Measurements from ENCODE around the gene FAM107A. TPM values are rescaled to one million over a fixed set of nuclear protein-coding genes. Genes with fewer than 3 reads are reported as not detected.

Gene FAM107A
- total RNA-seq, 1 experiment from 2014 or later: not detected

DNA sequence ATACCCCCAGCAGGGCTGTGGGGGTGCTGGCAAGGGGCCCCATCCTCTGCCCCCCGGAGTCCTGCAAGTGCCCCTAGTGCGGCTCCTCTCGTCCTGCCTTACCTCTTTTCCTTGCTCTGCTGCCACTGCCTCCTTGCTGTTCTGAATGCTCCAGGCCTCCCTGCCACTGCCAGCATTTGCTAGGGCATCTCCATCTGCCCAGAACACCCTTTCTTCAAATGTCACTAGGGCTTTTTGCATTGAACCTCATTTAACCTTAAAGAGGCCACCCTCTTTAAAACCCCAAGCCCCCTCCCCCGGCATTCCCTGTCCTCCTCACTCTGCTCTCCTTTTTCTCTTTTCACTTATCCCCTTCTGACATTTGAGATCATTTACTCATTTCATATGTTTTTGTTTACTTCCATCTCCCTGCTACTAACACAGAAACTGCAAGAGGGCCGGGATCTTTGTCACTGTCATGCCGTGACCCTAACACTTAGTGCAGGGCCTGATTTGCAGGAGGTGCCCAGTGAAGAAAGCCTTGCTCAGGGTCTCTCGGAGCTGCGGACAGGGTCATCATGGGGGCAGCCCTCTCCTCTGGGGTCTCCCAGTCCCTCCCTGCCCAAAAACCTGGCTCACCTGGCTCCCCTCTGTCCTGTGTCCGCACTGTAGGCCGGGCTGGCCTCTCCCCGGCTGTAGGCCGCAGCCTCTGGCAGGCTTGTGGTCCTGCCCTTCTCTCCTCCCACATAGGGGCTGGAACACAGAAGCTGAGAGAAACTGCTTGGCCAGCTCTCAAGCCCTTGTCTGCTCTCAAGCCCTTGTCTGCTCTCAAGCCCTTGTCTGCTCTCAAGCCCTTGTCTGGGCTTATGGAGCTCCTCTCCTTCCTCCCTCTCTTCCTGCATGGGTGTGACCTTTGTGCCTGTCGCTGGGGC lies 40.4 kb downstream of the FAM107A start, which contains the start of gene ACOX2:
TSS of gene ACOX2 (minus strand) at position 690 of the 911 bp plus-strand sequence. CDS start 2,084 bp downstream, outside the sequence.
- H3K27ac Mint-ChIP-seq (ENCODE audit: unreplicated experiment): peak within 1 kb of the TSS; percentile 52
- CTCF ChIA-PET: interaction anchor here (0.6 to 1.8 kb wide), 10 partner anchors 14 to 341 kb away, joined by 3 to 6 read pairs (median 4); partner anchors contain the start of gene KCTD6
- no peak for DNase-seq

DNA sequence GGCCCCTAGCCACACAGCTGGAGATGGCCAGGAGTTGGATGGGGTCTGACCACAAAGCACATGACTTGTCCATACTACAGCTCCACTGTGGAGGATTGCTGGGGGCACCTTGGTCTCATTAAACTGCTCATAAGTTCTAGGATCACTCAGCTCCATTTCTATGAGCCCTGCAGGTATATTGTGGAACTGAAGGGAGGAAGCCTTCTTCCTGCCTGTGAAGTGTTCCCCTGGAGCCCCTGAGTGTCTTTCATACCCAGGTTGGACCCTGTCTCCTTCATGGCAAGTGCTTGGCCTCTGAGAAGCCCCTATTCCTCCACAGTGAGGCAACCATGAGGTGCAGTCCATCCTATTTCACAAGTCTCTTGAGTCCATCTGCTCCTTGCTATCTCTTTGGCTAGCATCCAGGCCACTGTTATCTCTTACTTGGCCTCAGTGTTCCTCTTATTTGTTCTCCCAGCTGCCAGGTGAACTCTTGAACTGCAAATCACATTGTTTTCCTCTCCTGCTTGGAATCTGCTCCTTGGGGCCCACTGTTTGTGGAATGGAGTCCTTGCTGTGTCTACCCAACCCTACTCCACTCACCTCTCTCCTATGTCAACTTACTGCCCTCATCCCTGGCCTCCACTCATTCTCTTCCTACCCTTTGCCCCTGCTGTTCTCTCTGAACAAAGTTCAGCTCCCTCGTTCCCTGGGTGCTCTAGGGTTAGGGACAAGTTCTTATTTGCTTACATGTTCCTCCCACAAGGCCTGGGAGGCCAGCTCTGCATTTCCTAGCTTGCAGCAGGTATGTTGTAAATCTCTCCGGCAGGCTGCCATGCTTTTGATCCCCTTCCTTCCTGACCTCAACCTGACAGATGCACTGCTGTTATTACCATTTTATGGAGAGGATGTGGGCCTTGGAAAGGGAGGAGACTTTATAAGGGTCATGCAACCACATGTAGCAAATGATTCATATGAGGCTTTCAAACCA lies 41.4 kb downstream of the FAM107A start:
- peaks cover 5% of the 10 kb centered on the region for H3K36me3 Mint-ChIP-seq (ENCODE audit: insufficient read depth, unreplicated experiment)
- no peaks in the 10 kb centered on the region for H3K27me3 Mint-ChIP-seq (ENCODE audit: insufficient read depth, unreplicated experiment)
- H3K4me3 Mint-ChIP-seq (ENCODE audit: unreplicated experiment): peak overlapping the region; percentile 42
- H3K4me1 ChIP-seq: peaks cover 52% of the 10 kb centered on the region
- CTCF ChIA-PET: interaction anchor here (0.6 to 1.6 kb wide), 11 partner anchors 13 to 348 kb away, joined by 3 to 6 read pairs (median 4); partner anchors contain the start of gene KCTD6
- TF ChIP-seq, protein P1, sequence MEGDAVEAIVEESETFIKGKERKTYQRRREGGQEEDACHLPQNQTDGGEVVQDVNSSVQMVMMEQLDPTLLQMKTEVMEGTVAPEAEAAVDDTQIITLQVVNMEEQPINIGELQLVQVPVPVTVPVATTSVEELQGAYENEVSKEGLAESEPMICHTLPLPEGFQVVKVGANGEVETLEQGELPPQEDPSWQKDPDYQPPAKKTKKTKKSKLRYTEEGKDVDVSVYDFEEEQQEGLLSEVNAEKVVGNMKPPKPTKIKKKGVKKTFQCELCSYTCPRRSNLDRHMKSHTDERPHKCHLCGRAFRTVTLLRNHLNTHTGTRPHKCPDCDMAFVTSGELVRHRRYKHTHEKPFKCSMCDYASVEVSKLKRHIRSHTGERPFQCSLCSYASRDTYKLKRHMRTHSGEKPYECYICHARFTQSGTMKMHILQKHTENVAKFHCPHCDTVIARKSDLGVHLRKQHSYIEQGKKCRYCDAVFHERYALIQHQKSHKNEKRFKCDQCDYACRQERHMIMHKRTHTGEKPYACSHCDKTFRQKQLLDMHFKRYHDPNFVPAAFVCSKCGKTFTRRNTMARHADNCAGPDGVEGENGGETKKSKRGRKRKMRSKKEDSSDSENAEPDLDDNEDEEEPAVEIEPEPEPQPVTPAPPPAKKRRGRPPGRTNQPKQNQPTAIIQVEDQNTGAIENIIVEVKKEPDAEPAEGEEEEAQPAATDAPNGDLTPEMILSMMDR (IDR thresholded peaks at IDR 0.05; ENCODE audit: insufficient read depth in 1 of 2, low read depth in 1 of 2, low read length in 1 of 2, severe bottlenecking in 1 of 2, unreplicated experiment in 1 of 2): no peak
- peak; percentile 86 to 96 for DNase-seq
- BruUV-seq (replicated peaks): no TSS peak
- H3K4me3 ChIP-seq (ENCODE audit: low read depth, low read length): peak overlapping the region; percentile 18; the same call in 1 of the 2 replicates
- POLR2A ChIA-PET: no interaction called here
- H3K9me3 ChIP-seq: no peaks in the 10 kb centered on the region
- H3K27me3 ChIP-seq (replicated peaks; ENCODE audit: control insufficient read depth, insufficient read depth, low read length): no peaks in the 10 kb centered on the region
- peaks cover 42% of the 10 kb centered on the region for H3K4me1 Mint-ChIP-seq (ENCODE audit: low read depth, unreplicated experiment)
- peak overlapping the region; percentile 52 for H3K27ac Mint-ChIP-seq (ENCODE audit: unreplicated experiment)
- intact Hi-C loops (cut with micrococcal nuclease; ENCODE audit: unreplicated experiment): loop anchor here (1.0 to 5.0 kb wide), 3 partner anchors 24 to 209 kb away; no protein-coding TSS in a partner anchor
- H3K9me3 Mint-ChIP-seq (ENCODE audit: unreplicated experiment): no peaks in the 10 kb centered on the region
- H3K36me3 ChIP-seq (ENCODE audit: control insufficient read depth, insufficient read depth, low read length): peaks cover 1% of the 10 kb centered on the region

More for the DNA sequence above, 40.4 kb downstream of the FAM107A start, which contains the start of gene ACOX2:
- H3K4me1 Mint-ChIP-seq (ENCODE audit: low read depth, unreplicated experiment): peaks cover 42% of the 10 kb centered on the region
- intact Hi-C loops (cut with micrococcal nuclease; ENCODE audit: unreplicated experiment): loop anchor here (1.0 to 5.0 kb wide), 3 partner anchors 24 to 209 kb away; no protein-coding TSS in a partner anchor
- H3K4me3 Mint-ChIP-seq (ENCODE audit: unreplicated experiment): peak within 1 kb of the TSS; percentile 42
- H3K4me1 ChIP-seq: peaks cover 52% of the 10 kb centered on the region
- H3K36me3 ChIP-seq (ENCODE audit: control insufficient read depth, insufficient read depth, low read length): peaks cover 1% of the 10 kb centered on the region; the same call in 1 of the 2 replicates
- H3K27me3 Mint-ChIP-seq (ENCODE audit: insufficient read depth, unreplicated experiment): no peaks in the 10 kb centered on the region
- no TSS peak for BruUV-seq (replicated peaks)
- no peaks in the 10 kb centered on the region for H3K9me3 Mint-ChIP-seq (ENCODE audit: unreplicated experiment)
- TF ChIP-seq, protein P1 (IDR thresholded peaks at IDR 0.05; ENCODE audit: insufficient read depth in 1 of 2, low read depth in 1 of 2, low read length in 1 of 2, severe bottlenecking in 1 of 2, unreplicated experiment in 1 of 2): no peak
- H3K27me3 ChIP-seq (replicated peaks; ENCODE audit: control insufficient read depth, insufficient read depth, low read length): no peaks in the 10 kb centered on the region
- peak within 1 kb of the TSS; percentile 18 for H3K4me3 ChIP-seq (ENCODE audit: low read depth, low read length)
- H3K9me3 ChIP-seq: no peaks in the 10 kb centered on the region
- peaks cover 5% of the 10 kb centered on the region for H3K36me3 Mint-ChIP-seq (ENCODE audit: insufficient read depth, unreplicated experiment)
- POLR2A ChIA-PET: no interaction called here

Data from Caco-2 (cell line).